Mesendoderm (in vitro differentiated cells): ENCODE results near the gene C6orf47.

ENCODE experiments used
- DNase-seq: peaks from one replicate; pipeline ENCODE4 v3.0.0; 2013
- H2AK5ac ChIP-seq: 2 replicates; pipeline ENCODE4 v1.6.1; 2013; ENCODE audit warnings: low read length, inconsistent platforms
- H2BK120ac ChIP-seq: 2 replicates; pipeline ENCODE4 v1.6.1; 2013; ENCODE audit warnings: low read depth, mild to moderate bottlenecking, low read length, moderate library complexity, mixed read lengths
- H2BK15ac ChIP-seq: replicated peaks from 2 replicates; pipeline ENCODE4 v1.6.1; 2013; ENCODE audit warnings: low read depth, mild to moderate bottlenecking, moderate library complexity
- H2BK5ac ChIP-seq: 2 replicates; pipeline ENCODE4 v1.6.1; 2013; ENCODE audit warnings: low read length, inconsistent platforms
- H3K18ac ChIP-seq: 2 replicates; pipeline ENCODE4 v1.6.1; 2013; ENCODE audit warnings: mild to moderate bottlenecking, low read length, mixed read lengths
- H3K23ac ChIP-seq: one replicate; pipeline ENCODE4 v1.6.1; 2013; ENCODE audit warnings: low read length
- H3K27ac ChIP-seq: 2 replicates; pipeline ENCODE4 v1.5.1; 2013; ENCODE audit warnings: low read depth, mild to moderate bottlenecking, inconsistent platforms, low read length, moderate library complexity
- H3K27me3 ChIP-seq: 2 replicates; pipeline ENCODE4 v1.6.1; 2013; ENCODE audit warnings: low read length, control low read depth, mild to moderate bottlenecking, inconsistent platforms; ENCODE audit not compliant: insufficient read depth, poor library complexity
- H3K36me3 ChIP-seq: 2 replicates; pipeline ENCODE4 v1.6.1; 2013; ENCODE audit warnings: low read length, inconsistent platforms; ENCODE audit not compliant: control insufficient read depth, insufficient read depth
- H3K4ac ChIP-seq: one replicate; pipeline ENCODE4 v1.6.1; 2013; ENCODE audit warnings: low read depth, mild to moderate bottlenecking, low read length, moderate library complexity
- H3K4me1 ChIP-seq: 2 replicates; pipeline ENCODE4 v1.6.1; 2013; ENCODE audit warnings: low read depth, low read length, inconsistent platforms; ENCODE audit not compliant: control insufficient read depth
- H3K4me2 ChIP-seq: 2 replicates; pipeline ENCODE4 v1.6.1; 2013; ENCODE audit warnings: low read length
- H3K4me3 ChIP-seq: 2 replicates; pipeline ENCODE4 v1.5.1; 2013; ENCODE audit warnings: mild to moderate bottlenecking, low read length
- H3K56ac ChIP-seq: one replicate; pipeline ENCODE4 v1.6.1; 2013; ENCODE audit warnings: low read length
- H3K79me1 ChIP-seq: 2 replicates; pipeline ENCODE4 v1.6.1; 2013; ENCODE audit warnings: low read length, inconsistent platforms
- H3K79me2 ChIP-seq: 2 replicates; pipeline ENCODE4 v1.6.1; 2013; ENCODE audit warnings: mild to moderate bottlenecking, low read length; ENCODE audit not compliant: control insufficient read depth, insufficient read depth
- H3K9ac ChIP-seq: 2 replicates; pipeline ENCODE4 v1.6.1; 2013; ENCODE audit warnings: low read length, inconsistent platforms
- H4K5ac ChIP-seq: one replicate; pipeline ENCODE4 v1.6.1; 2013; ENCODE audit warnings: low read length
- H4K8ac ChIP-seq: one replicate; pipeline ENCODE4 v1.6.1; 2013; ENCODE audit warnings: low read depth, mild to moderate bottlenecking, control low read depth, low read length, moderate library complexity
- WGBS: extraction: QIAGEN DNeasy Blood & Tissue Kit; methylation state at CpG from one replicate; pipeline ENCODE4 v1.1.7; 2013; ENCODE audit warnings: low lambda C conversion rate, missing lambda C conversion rate; ENCODE audit not compliant: insufficient coverage; ENCODE audit errors: extremely low coverage; 5-methylcytosine and 5-hydroxymethylcytosine counted together

Gene C6orf47

GRCh38 chr6:31705931-31706330, 45.4 kb upstream of the C6orf47 start:
- Histone ChIP-seq H3K79me2 (peaks cover 12% of the 10 kb centered on the region), H2BK5ac (no peak overlapping the region), H3K79me1 (peaks cover 11% of the 10 kb centered on the region), H3K27ac (no peak overlapping the region), H3K4me3 (no peak overlapping the region), H4K5ac (no peak overlapping the region), H3K4me1 (peaks cover 10% of the 10 kb centered on the region), H4K8ac (no peak overlapping the region), H3K56ac (no peak overlapping the region), H2BK120ac (no peak overlapping the region), H2BK15ac (no peak overlapping the region), H3K23ac (no peak overlapping the region), H3K9ac (no peak overlapping the region), H3K36me3 (no peaks in the 10 kb centered on the region), H3K4me2 (no peak overlapping the region), H3K27me3 (no peaks in the 10 kb centered on the region), H2AK5ac (no peak overlapping the region), H3K4ac (no peak overlapping the region), H3K18ac (no peak overlapping the region)
- no CpG with 5 or more reads among the region's 6 CpGs for WGBS
- no peak for DNase-seq

GRCh38 chr6:31702819-31703716, 42.5 kb upstream of the C6orf47 start, which contains the start of gene ABHD16A:
TSS of gene ABHD16A (minus strand) at chr6:31703324. CDS start at chr6:31703281, 43 bp downstream.
- no CpG with 5 or more reads among the region's 54 CpGs for WGBS
- peak; percentile 99 for DNase-seq
- Histone ChIP-seq H3K79me1 (peaks cover 14% of the 10 kb centered on the region), H3K27me3 (no peaks in the 10 kb centered on the region), H3K4ac (peak within 1 kb of the TSS; percentile 92), H3K9ac (peak within 1 kb of the TSS; percentile 95), H2BK120ac (peak within 1 kb of the TSS; percentile 77), H4K8ac (no peak within 1 kb of the TSS), H3K23ac (peak within 1 kb of the TSS; percentile 81), H2BK15ac (no peak within 1 kb of the TSS), H3K4me2 (peak within 1 kb of the TSS; percentile 99), H4K5ac (no peak within 1 kb of the TSS), H3K4me3 (peak within 1 kb of the TSS; percentile 99), H3K18ac (peak within 1 kb of the TSS; percentile 97), H2AK5ac (peak within 1 kb of the TSS; percentile 95), H3K36me3 (no peaks in the 10 kb centered on the region), H2BK5ac (peak within 1 kb of the TSS; percentile 86), H3K27ac (peak within 1 kb of the TSS; percentile 95), H3K56ac (peak within 1 kb of the TSS; percentile 95), H3K4me1 (peaks cover 7% of the 10 kb centered on the region), H3K79me2 (peaks cover 14% of the 10 kb centered on the region)

DNA sequence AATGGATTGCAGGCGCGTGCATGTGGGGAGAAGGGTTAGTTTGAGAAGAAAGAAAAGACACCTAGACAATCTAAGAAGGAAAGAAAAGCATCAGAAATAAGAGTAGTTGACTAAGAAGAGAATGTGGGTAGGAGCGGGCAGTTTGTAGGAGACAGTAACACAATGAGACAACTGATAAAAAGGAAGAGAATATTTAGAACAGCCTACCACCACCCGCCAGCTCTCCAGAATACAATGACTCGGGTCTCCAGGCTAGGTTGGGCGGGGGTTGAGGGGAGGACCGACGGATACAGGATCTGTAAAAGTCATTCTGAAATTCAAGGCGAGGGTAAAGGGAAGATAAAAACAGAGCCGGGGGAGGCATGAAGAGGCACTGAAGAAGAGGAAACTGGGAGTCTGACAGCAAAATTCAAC, 41.8 kb upstream of the C6orf47 start:
- H4K5ac ChIP-seq = no peak overlapping the region
- H2AK5ac ChIP-seq = peak overlapping the region; percentile 95
- no peak overlapping the region for H2BK15ac ChIP-seq
- peak; percentile 76 for DNase-seq
- peaks cover 3% of the 10 kb centered on the region for H3K36me3 ChIP-seq
- peaks cover 7% of the 10 kb centered on the region for H3K4me1 ChIP-seq
- peak overlapping the region; percentile 95 for H3K27ac ChIP-seq
- H3K18ac ChIP-seq = peak overlapping the region; percentile 97
- no CpG with 5 or more reads among the region's 10 CpGs for WGBS
- H3K79me2 ChIP-seq = peaks cover 17% of the 10 kb centered on the region
- no peaks in the 10 kb centered on the region for H3K27me3 ChIP-seq
- peak overlapping the region; percentile 81 for H3K23ac ChIP-seq
- H3K9ac ChIP-seq = peak overlapping the region; percentile 95
- peak overlapping the region; percentile 95 for H3K56ac ChIP-seq
- no peak overlapping the region for H4K8ac ChIP-seq
- peaks cover 17% of the 10 kb centered on the region for H3K79me1 ChIP-seq
- peak overlapping the region; percentile 92 for H3K4ac ChIP-seq
- H3K4me2 ChIP-seq = peak overlapping the region; percentile 99
- no peak overlapping the region for H2BK120ac ChIP-seq
- peak overlapping the region; percentile 86 for H2BK5ac ChIP-seq
- H3K4me3 ChIP-seq = peak overlapping the region; percentile 99

DNA sequence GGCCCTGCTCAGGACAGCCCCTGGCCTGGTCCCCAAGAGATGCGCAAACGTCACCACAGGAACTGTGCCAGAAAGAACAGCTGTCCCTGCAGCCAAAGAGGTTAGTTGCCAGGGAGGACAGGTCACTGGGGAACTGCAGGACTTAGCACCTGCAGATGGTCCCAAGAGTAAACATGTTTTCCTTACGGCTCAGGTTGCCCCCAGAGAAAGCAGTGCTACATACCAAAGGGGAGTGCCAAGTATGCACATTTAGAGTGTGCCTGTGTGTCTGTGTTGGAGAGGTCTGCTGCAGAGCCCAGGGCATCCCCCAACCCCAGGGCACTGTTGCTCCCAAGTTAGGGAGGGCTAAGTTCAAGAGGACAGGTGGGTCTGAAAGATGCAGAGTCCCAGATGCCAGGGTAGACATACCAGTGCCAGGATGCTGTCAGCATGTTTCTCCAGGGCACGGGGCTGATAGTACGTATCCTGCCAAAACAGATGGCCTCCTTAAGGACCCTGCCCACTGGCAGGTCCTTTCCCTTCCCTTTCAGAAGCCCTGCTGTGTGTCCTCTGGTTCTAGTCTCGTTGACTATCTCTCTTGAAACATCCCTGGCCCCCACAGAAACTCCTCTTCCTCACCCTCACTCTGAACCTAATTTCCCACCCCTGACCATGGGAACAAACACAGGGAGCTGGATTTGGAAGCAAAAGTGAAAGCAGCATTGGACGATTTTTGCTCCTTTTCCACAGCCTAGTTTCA, 41.3 kb upstream of the C6orf47 start:
- no peak overlapping the region for H4K8ac ChIP-seq
- H3K18ac ChIP-seq = peak overlapping the region; percentile 8
- peak overlapping the region; percentile 86 for H2BK5ac ChIP-seq
- H3K36me3 ChIP-seq = peaks cover 3% of the 10 kb centered on the region
- H4K5ac ChIP-seq = no peak overlapping the region
- H3K79me2 ChIP-seq = peaks cover 17% of the 10 kb centered on the region
- no peaks in the 10 kb centered on the region for H3K27me3 ChIP-seq
- peak overlapping the region; percentile 95 for H3K9ac ChIP-seq
- peak overlapping the region; percentile 95 for H3K56ac ChIP-seq
- H2AK5ac ChIP-seq = peak overlapping the region; percentile 95
- no peak for DNase-seq
- no CpG with 5 or more reads among the region's 7 CpGs for WGBS
- H3K27ac ChIP-seq = peak overlapping the region; percentile 55
- H2BK120ac ChIP-seq = no peak overlapping the region
- no peak overlapping the region for H2BK15ac ChIP-seq
- peak overlapping the region; percentile 81 for H3K23ac ChIP-seq
- peaks cover 7% of the 10 kb centered on the region for H3K4me1 ChIP-seq
- H3K4ac ChIP-seq = no peak overlapping the region
- peak overlapping the region; percentile 99 for H3K4me2 ChIP-seq
- H3K4me3 ChIP-seq = peak overlapping the region; percentile 99
- H3K79me1 ChIP-seq = peaks cover 17% of the 10 kb centered on the region

GRCh38 chr6:31700740-31701401, 40.3 kb upstream of the C6orf47 start:
- no CpG with 5 or more reads among the region's 5 CpGs for WGBS
- no peak overlapping the region for H2AK5ac ChIP-seq
- no peak overlapping the region for H3K18ac ChIP-seq
- H4K8ac ChIP-seq = no peak overlapping the region
- no peak overlapping the region for H3K27ac ChIP-seq
- H3K79me1 ChIP-seq = peaks cover 17% of the 10 kb centered on the region
- no peak overlapping the region for H4K5ac ChIP-seq
- peak overlapping the region; percentile 19 for H3K9ac ChIP-seq
- no peak overlapping the region for H3K4me2 ChIP-seq
- no peak overlapping the region for H3K23ac ChIP-seq
- no peak overlapping the region for H3K4me3 ChIP-seq
- peaks cover 17% of the 10 kb centered on the region for H3K79me2 ChIP-seq
- H2BK5ac ChIP-seq = no peak overlapping the region
- H3K36me3 ChIP-seq = peaks cover 6% of the 10 kb centered on the region
- peak overlapping the region; percentile 65 for H3K56ac ChIP-seq
- H2BK120ac ChIP-seq = no peak overlapping the region
- no peak overlapping the region for H2BK15ac ChIP-seq
- no peaks in the 10 kb centered on the region for H3K27me3 ChIP-seq
- no peak overlapping the region for H3K4ac ChIP-seq
- no peak for DNase-seq
- peaks cover 7% of the 10 kb centered on the region for H3K4me1 ChIP-seq
